HepG2 (cell line): ENCODE measurements around the gene MLYCD. TPM values are rescaled to one million over a fixed set of nuclear protein-coding genes. Genes with fewer than 3 reads are reported as not detected.

ENCODE experiments used
- ATAC-seq: fragments of 200-7000 bp; cut with Tn5 transposase; 3 replicates; pipeline ENCODE4 v1.9.1; 2020; ENCODE audit warnings: mild to moderate bottlenecking, moderate library complexity
- BruUV-seq: library from RNA; stranded (reverse); fragments of 400-500 nt; replicated peaks from 2 replicates; lab custom pipeline; 2021; lab: Mats Ljungman, UMichigan
- CTCF ChIA-PET: fragments of 300-600 bp; formaldehyde crosslinking; extraction: SDS; loops from one replicate; lab custom pipeline; 2021; ENCODE audit warnings: low total read pairs, inconsistent platforms, low intra/inter-chr PET ratio; lab: Yijun Ruan, JAX
- POLR2A ChIA-PET: fragments of 350-600 bp; sonication (Branson Sonifier 250); formaldehyde crosslinking; loops from one replicate; lab custom pipeline; 2020; ENCODE audit warnings: antibody characterized with exemption, inconsistent platforms; lab: Yijun Ruan, JAX
- DNase-seq: peaks from one replicate; pipeline ENCODE4 v3.0.0-alpha.2; 2015; ENCODE audit warnings: low spot score
- FAIRE-seq: peaks from 3 replicates; lab custom pipeline; 2011; peaks lifted over from hg19 to GRCh38; lab: Jason Lieb, UNC
- H2AFZ ChIP-seq: one replicate; pipeline ENCODE4 v1.6.1; 2011; ENCODE audit warnings: low read length, inconsistent platforms
- H3K27ac ChIP-seq: fragments of 300-600 bp; 3 replicates; pipeline ENCODE4 v1.8.0; 2011; ENCODE audit warnings: mixed run types, mild to moderate bottlenecking, mixed read lengths, low read length, inconsistent platforms; ENCODE audit not compliant: insufficient read depth; ENCODE audit errors: extremely low read length
- H3K27me3 ChIP-seq, 2 experiments: fragments of 200-600 bp in 1 of 2; 2 replicates in 1 of 2; 3 replicates in 1 of 2; pipeline versions ENCODE4 v1.6.0 to v1.8.0; 2011; ENCODE audit warnings: low read length in 2 of 2, mild to moderate bottlenecking in 2 of 2, moderate library complexity in 2 of 2, inconsistent platforms in 1 of 2; ENCODE audit not compliant: insufficient read depth in 2 of 2, control insufficient read depth in 1 of 2
- H3K36me3 ChIP-seq, 2 experiments: fragments of 200-600 bp in 1 of 2; replicated peaks in 1 of 2; 2 replicates in 1 of 2; 3 replicates in 1 of 2; pipeline versions ENCODE4 v1.5.1 to v1.8.0; 2011; ENCODE audit warnings: low read length in 2 of 2, inconsistent platforms in 1 of 2; ENCODE audit not compliant: insufficient read depth in 2 of 2, control insufficient read depth in 1 of 2
- H3K4me1 ChIP-seq: 2 replicates; pipeline ENCODE4 v1.5.1; 2012; ENCODE audit warnings: low read length, inconsistent platforms; ENCODE audit not compliant: insufficient read depth
- H3K4me2 ChIP-seq: 2 replicates; pipeline ENCODE4 v1.6.0; 2011; ENCODE audit warnings: low read depth, low read length, inconsistent platforms
- H3K4me3 ChIP-seq, 3 experiments: fragments of 200-600 bp in 1 of 3; sonication (generic), shearing (Covaris generic) in 1 of 3; replicated peaks in 1 of 3; 2 replicates each; pipeline ENCODE4 v1.5.1; 2011 to 2016; ENCODE audit warnings: low read length in 3 of 3, inconsistent platforms in 2 of 3, low read depth in 2 of 3, mild to moderate bottlenecking in 2 of 3, control low read depth in 1 of 3, mixed read lengths in 1 of 3; ENCODE audit not compliant: insufficient read depth in 1 of 3
- H3K79me2 ChIP-seq: one replicate; pipeline ENCODE4 v1.6.1; 2011; ENCODE audit warnings: low read length, inconsistent platforms; ENCODE audit not compliant: insufficient read depth
- H3K9ac ChIP-seq: 2 replicates; pipeline ENCODE4 v1.6.0; 2011; ENCODE audit warnings: mild to moderate bottlenecking, low read depth, low read length, inconsistent platforms; ENCODE audit not compliant: insufficient read depth
- H3K9me3 ChIP-seq: 2 replicates; pipeline ENCODE4 v1.5.1; 2012; ENCODE audit warnings: mild to moderate bottlenecking, low read length
- H4K20me1 ChIP-seq: 2 replicates; pipeline ENCODE4 v1.6.0; 2011; ENCODE audit warnings: inconsistent platforms, mild to moderate bottlenecking, low read length, moderate library complexity; ENCODE audit not compliant: insufficient read depth
- AKAP8 ChIP-seq: sonication (generic); formaldehyde crosslinking; IDR thresholded peaks from 2 replicates; pipeline ENCODE4 v1.5.1; 2020; ENCODE audit warnings: mild to moderate bottlenecking, missing genetic modification reagents
- BORCS8-MEF2B ChIP-seq: sonication (generic); formaldehyde crosslinking; IDR thresholded peaks from 2 replicates; pipeline ENCODE4 v1.8.0; 2022; ENCODE audit warnings: mild to moderate bottlenecking, missing genetic modification reagents
- HNF4A ChIP-seq: sonication (generic); formaldehyde crosslinking; IDR thresholded peaks from 2 replicates; pipeline ENCODE4 v1.4.0; 2020; ENCODE audit warnings: missing genetic modification reagents
- SRY ChIP-seq: sonication (generic); formaldehyde crosslinking; IDR thresholded peaks from 2 replicates; pipeline ENCODE4 v1.8.0; 2022; ENCODE audit warnings: mild to moderate bottlenecking, missing genetic modification reagents
- TBX2 ChIP-seq: sonication (generic); formaldehyde crosslinking; IDR thresholded peaks from 2 replicates; pipeline ENCODE4 v1.5.0; 2020; ENCODE audit warnings: missing genetic modification reagents, mild to moderate bottlenecking, borderline replicate concordance
- ZFP91 ChIP-seq: sonication (generic); formaldehyde crosslinking; IDR thresholded peaks from 2 replicates; pipeline ENCODE4 v1.9.0; 2022; ENCODE audit warnings: missing genetic modification reagents, mild to moderate bottlenecking, borderline replicate concordance
- ZNF687 ChIP-seq: sonication (generic); formaldehyde crosslinking; IDR thresholded peaks from 2 replicates; pipeline ENCODE4 v1.5.1; 2020; ENCODE audit warnings: mild to moderate bottlenecking, missing genetic modification reagents, moderate library complexity
- ZNF792 ChIP-seq: IDR thresholded peaks from 2 replicates; pipeline ENCODE4 v1.6.1; 2016
- WGBS: methylation state at CpG from one replicate; pipeline ENCODE4 v1.1.6; 2017; ENCODE audit warnings: low lambda C conversion rate; 5-methylcytosine and 5-hydroxymethylcytosine counted together
- in situ Hi-C: cut with HindIII; loops from 2 replicates; pipeline ENCODE4 v1.10.0; 2017; ENCODE audit warnings: low pct_unique_long_range_greater_than_20kb; ENCODE audit not compliant: extremely low pct_ligation_motif_present
- intact Hi-C: fragments of 100-400 bp; cut with micrococcal nuclease; formaldehyde crosslinking; loops from one replicate; pipeline ENCODE4 v1.10.0; 2022; ENCODE audit not compliant: unreplicated experiment
- polyA plus RNA-seq, 8 experiments: library from polyadenylated mRNA; depleted of rRNA in 3 of 8; stranded (reverse) in 7 of 8; unstranded in 1 of 8; fragments of >200 nt; fragmentation: Illumina TruSeq in 4 of 8; extraction: Trizol in 4 of 8; gene quantifications; 2 replicates each; pipeline versions ENCODE4 v1.2.1 to v1.2.3, GENCODE V29; 2011 to 2016; ENCODE audit warnings: low read depth in 4 of 8, missing spikeins in 1 of 8, mixed read lengths in 1 of 8; ENCODE audit not compliant: insufficient read depth in 1 of 8
- total RNA-seq, 5 experiments: library from RNA; depleted of rRNA; stranded (reverse); fragments of >200 nt; fragmentation: Illumina TruSeq; extraction: Trizol; gene quantifications; 2 replicates each; pipeline ENCODE4 v1.2.3, GENCODE V29; 2016; ENCODE audit warnings: low read depth in 1 of 5

Gene MLYCD
- total and polyA plus RNA-seq, 2 of the 13 experiments (the other 11 are each of a cell fraction or from before 2014, with no cell fraction given): 1.8 to 4.0 TPM

- TF ChIP-seq AKAP8 (0 out of 2 replicates have a peak, but pooled peaks have one; percentile 36), BORCS8-MEF2B (CRISPR knock-in tag) (no peak)
- TF ChIP-seq, all 625 proteins: peak for 1
- POLR2A ChIA-PET: interaction anchor here (1.3 to 1.4 kb wide), 2 partner anchors 16 to 73 kb away, joined by 3 to 4 read pairs; partner anchors contain the start of gene SLC38A8
- Histone ChIP-seq H3K27ac (no peak overlapping the region), H3K9ac (no peak overlapping the region), H3K36me3 (peaks cover 3 to 4% of the 10 kb centered on the region in 2 experiments; a peak in 4 of 5 replicates), H3K4me2 (no peak overlapping the region), H3K9me3 (no peaks in the 10 kb centered on the region), H3K27me3 (peaks cover 3 to 44% of the 10 kb centered on the region in 2 experiments; a peak in 4 of 5 replicates), H3K79me2 (no peaks in the 10 kb centered on the region), H2AFZ (no peak overlapping the region), H3K4me3 (no peak overlapping the region), H4K20me1 (peaks cover 14% of the 10 kb centered on the region; the same call in 1 of the 2 replicates), H3K4me1 (peaks cover 17% of the 10 kb centered on the region)
- intact Hi-C loops (loop anchor here (5.0 kb wide), 2 partner anchors 72 to 937 kb away; partner anchors contain the start of gene SLC38A8), in situ Hi-C loops (loop anchor here (25.0 kb wide), 1 partner anchor 217 kb away; the partner anchor contains the start of genes ADAD2 and TAF1C)
- FAIRE-seq: no peak
- BruUV-seq: no TSS peak
- no peak for DNase-seq
- peak; percentile 1; the same call in 1 of the 3 replicates for ATAC-seq
- WGBS: 43% methylated on average over 5 of the region's 6 CpGs
- CTCF ChIA-PET: no interaction called here
Observed at GRCh38 chr16:83970430-83970815, 71.5 kb downstream of the MLYCD start.

GRCh38 chr16:83971165-83972130 lies 72.5 kb downstream of the MLYCD start:
- intact Hi-C loops (loop anchor here (5.0 kb wide), 2 partner anchors 71 to 936 kb away; partner anchors contain the start of gene SLC38A8), in situ Hi-C loops (loop anchor here (25.0 kb wide), 1 partner anchor 216 kb away; the partner anchor contains the start of genes ADAD2 and TAF1C)
- peaks cover 17% of the 10 kb centered on the region for H3K4me1 ChIP-seq
- H3K27ac ChIP-seq: no peak overlapping the region
- ChIA-PET CTCF (no interaction called here), POLR2A (interaction anchor here (1.3 kb wide), 1 partner anchor 72 kb away, joined by 4 read pairs; the partner anchor contains the start of gene SLC38A8)
- no TSS peak for BruUV-seq
- H3K27me3 ChIP-seq: peaks cover 5 to 48% of the 10 kb centered on the region in 2 experiments; a peak in 4 of 5 replicates
- H3K79me2 ChIP-seq: no peaks in the 10 kb centered on the region
- peak; percentile 9 for ATAC-seq
- peak overlapping the region in 1 of 3 experiments; percentile 13; a peak in 1 of 6 replicates for H3K4me3 ChIP-seq
- H2AFZ ChIP-seq: no peak overlapping the region
- peaks cover 10% of the 10 kb centered on the region; the same call in 1 of the 2 replicates for H4K20me1 ChIP-seq
- no peak overlapping the region for H3K9ac ChIP-seq
- no peaks in the 10 kb centered on the region for H3K9me3 ChIP-seq
- FAIRE-seq: no peak
- DNase-seq: no peak
- WGBS: 14% methylated on average over 19 of the region's 27 CpGs
- H3K4me2 ChIP-seq: no peak overlapping the region
- no peaks in the 10 kb centered on the region for H3K36me3 ChIP-seq
- TF ChIP-seq ZNF687 (peak; percentile 20; the same call in 1 of the 2 replicates), ZNF792 (CRISPR knock-in tag) (no peak), TBX2 (CRISPR knock-in tag) (peak; percentile 21; the same call in 1 of the 2 replicates), SRY (CRISPR knock-in tag) (0 out of 2 replicates have a peak, but pooled peaks have one; percentile 61), ZFP91 (CRISPR knock-in tag) (peak; percentile 26; the same call in 1 of the 2 replicates), HNF4A (CRISPR knock-in tag) (peak; percentile 19; the same call in 1 of the 2 replicates)
